HG02943 (cell line): ENCODE data around the gene CCR3.

ENCODE experiments used
- ATAC-seq: cut with Tn5 transposase; IDR thresholded peaks from one replicate; pipeline ENCODE4 v1.9.1; 2021; ENCODE audit warnings: mild to moderate bottlenecking, low read depth, moderate library complexity; ENCODE audit not compliant: unreplicated experiment

CCR3 gene

GRCh38 chr3:46218196-46218709 lies 24.0 kb upstream of the CCR3 start:
- no peak for ATAC-seq

- no peak for ATAC-seq
Measured at GRCh38 chr3:46221391-46221790, 20.9 kb upstream of the CCR3 start.

- ATAC-seq = no peak
Measured at GRCh38 chr3:46221938-46222337, 20.3 kb upstream of the CCR3 start.

GRCh38 chr3:46222435-46223161 lies 19.7 kb upstream of the CCR3 start:
- no peak for ATAC-seq

GRCh38 chr3:46228260-46229242 lies 13.7 kb upstream of the CCR3 start:
- ATAC-seq = no peak

GRCh38 chr3:46231323-46231722 lies 10.9 kb upstream of the CCR3 start:
- no peak for ATAC-seq

DNA sequence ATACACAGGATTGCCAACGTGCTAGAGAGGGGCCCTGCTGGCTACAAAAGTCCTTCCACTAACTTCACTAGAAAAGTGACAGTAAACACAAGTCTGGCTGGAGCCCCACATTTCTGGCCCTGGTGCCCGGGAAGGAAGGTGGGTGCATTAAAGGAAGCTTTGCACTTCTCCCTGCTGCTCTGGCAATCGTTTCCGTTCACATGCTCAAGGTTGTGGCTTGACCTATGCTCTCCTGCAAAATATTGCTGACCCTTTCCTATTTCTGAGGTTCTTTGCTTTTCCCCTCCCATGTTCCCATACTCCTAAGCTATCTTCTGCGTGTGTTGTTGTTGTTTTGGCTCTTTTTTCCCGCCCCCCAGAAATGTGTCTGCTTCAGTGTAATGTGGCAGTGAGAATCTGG lies 9.1 kb upstream of the CCR3 start:
- no peak for ATAC-seq

DNA sequence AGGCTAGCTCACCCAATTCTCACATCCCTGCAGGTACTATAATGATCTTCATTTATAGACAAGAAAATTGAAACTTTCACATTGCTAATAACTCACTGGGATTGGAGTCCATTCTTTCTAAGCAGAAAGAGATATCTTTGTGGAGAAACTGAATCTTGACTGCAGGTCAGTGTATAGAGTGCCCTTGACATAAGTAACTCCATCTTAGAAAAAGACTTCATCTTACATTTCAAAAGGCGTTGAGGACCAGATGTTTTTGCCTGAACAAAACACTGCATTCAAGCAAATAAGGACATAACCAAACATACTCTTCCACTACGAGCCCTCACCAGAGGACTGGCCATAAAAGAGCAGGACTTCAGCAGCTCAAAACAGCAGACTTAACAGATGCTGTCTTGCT lies 6.8 kb upstream of the CCR3 start:
- no peak for ATAC-seq

DNA sequence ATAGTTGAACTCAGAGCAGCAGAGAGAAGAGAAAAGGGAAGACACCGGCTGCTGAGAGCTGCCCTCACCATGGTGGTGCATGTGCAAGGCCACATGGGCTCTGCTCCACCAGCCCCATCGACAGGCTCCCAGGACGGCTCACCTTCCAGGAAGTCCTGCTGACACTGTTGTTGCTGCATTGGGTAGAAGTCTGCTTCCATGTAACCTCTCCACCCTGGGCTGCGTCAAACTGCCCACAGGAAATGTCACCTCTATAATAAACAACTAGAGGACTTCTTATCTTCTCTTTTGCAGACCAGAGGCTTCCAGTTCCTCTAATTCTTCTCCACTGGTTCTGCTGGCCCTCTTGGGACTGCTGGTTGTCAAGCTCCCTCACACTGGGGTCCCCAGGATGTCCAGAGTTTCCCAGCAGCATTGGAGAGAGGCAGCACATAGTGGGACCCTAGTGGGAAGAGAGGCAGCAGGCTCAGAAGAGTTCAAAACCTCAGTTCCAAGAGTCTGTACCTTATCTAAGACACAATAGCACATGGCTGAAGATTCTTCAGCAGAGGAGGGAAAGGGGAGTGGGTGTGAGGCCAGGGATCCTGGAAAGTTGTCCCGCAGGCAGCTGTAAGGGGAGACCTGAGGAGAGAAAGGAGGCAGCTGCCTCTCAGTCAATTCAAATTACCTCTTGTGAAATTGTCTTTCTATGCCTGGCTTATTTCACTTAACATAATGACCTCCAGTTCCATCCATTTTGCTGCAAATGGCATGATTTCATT lies 5.8 kb upstream of the CCR3 start:
- ATAC-seq = no peak

- ATAC-seq = no peak
Measured at GRCh38 chr3:46238386-46238785, 3.9 kb upstream of the CCR3 start.

- ATAC-seq = no peak
Measured at GRCh38 chr3:46239301-46239938, 2.8 kb upstream of the CCR3 start.

DNA sequence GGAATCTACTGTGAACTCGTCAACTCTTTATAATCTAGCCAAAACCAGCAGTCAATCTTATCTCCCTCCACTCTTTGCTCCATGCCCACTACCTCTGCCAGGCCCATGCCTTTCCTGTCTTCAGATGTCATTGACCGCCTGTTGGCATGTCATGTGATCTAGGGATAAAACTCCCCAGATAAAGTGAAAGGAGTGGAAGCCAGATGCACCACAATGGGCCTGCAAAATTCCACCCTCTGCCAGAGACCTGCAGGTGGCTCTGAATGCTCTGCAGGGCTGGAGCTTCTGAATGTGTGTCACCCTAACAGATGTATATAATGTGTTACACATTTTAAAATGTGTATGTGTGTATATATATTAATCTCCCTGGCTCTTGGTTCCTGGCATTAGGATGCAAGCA lies 2.3 kb upstream of the CCR3 start:
- no peak for ATAC-seq

DNA sequence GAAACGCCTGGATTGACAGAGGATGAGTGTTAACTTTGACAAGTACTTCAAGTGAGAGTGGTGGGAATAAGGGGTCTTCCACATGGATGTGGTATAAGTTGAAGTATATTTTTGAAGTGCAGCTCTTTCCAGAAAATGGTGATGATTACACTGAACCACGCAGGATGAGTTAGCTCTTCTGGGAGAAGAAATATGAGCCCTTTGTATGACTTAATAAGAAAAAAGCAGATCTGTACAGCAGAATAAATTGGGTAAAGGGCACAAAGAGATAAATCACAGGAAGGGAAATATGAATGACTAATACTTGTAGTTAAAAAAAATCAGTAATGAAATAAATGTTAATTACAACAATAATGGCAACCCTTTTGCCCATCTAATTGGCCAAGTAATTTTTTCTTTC lies 1.3 kb downstream of the CCR3 start:
- no peak for ATAC-seq

DNA sequence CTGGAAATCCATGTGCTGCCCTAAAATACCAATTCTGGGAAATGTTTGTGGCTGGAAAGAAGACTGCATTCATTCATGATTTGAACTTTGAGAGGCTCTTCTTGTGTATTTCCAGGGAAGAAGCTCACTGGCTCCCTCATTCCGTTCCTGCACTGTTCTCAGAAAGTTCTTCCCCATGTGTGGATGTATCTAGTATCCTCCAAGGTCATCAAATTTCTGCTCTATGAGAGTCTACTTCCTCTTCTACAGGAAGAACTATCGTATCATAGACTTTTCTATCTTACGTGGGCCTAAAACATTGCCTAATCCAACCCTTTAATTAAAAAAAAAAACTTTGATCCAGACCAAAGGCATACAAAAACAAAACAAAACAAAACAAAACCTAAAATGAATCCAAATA lies 2.9 kb downstream of the CCR3 start:
- ATAC-seq = no peak

- no peak for ATAC-seq
Measured at GRCh38 chr3:46252980-46253379, 10.7 kb downstream of the CCR3 start.

- no peak for ATAC-seq
Measured at GRCh38 chr3:46258525-46258924, 16.3 kb downstream of the CCR3 start.

- no peak for ATAC-seq
Measured at GRCh38 chr3:46261926-46262594, 19.8 kb downstream of the CCR3 start.

DNA sequence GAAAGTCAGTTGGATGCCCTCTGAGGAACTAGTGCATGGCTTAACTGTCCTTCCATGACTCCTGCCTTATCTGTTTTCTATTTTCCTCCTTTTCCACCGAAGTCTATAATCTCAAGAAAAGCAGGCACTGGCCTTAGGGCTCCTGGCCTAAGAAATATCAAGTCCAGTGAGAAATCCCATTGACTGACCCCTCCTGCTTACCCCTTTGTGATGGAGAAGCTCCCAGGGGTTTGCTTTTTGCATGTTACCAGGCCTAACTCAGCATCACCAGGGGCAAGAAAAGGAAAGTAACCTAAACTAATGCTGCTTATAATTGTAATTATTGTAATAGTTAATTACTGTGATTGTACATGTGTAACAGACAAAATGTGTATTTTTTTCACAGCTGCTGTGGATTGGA lies 21.7 kb downstream of the CCR3 start:
- ATAC-seq = no peak

DNA sequence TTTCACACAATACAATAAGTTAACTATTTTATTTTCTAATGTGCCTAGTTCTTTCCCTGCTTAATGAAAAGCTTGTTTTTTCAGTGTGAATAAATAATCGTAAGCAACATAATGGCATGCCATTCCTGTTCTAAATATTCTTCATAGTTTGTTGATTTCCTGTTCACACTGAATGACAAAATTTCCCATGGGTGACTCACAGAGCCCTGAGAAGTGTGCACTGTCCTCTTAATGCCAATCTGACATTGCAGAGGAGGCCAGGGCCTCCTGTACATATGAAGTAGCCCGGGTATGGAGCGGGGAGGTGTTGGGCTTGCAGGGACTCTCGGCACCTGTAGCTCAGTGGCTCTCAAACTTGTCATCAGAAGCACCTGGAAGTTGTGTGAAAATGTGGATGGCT lies 24.3 kb downstream of the CCR3 start:
- ATAC-seq = no peak

GRCh38 chr3:46269556-46269955 lies 27.3 kb downstream of the CCR3 start:
- no peak for ATAC-seq
